Measurements from ENCODE around the gene CACNA1E.
"Not testable (repeated sequence)": the region's sequence is repeated elsewhere in the genome, so short reads cannot be mapped to it uniquely, and the experiment has no call there.

The CACNA1E gene

DNA sequence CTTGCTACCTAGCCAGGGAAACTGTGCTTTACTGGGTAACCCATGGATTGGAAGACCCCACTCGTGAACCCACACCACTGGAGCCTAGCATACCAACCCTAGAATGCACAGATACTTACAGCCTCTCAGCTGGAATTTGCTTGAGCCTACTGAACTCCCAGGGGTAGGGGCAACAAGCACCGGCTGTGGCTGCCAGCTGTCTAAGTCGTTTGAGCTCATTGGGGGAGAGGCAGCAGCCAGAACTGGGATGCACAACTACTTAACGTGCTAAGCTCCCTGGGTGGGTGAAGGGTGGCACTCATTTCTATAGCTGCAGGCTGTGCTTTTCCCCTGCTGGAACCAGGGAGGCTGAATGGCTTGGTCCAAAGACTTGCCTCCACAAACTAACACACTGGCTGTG is 365.8 kb downstream of the CACNA1E start:
- ATAC-seq, result no peak
- TF ChIP-seq, protein P1, sequence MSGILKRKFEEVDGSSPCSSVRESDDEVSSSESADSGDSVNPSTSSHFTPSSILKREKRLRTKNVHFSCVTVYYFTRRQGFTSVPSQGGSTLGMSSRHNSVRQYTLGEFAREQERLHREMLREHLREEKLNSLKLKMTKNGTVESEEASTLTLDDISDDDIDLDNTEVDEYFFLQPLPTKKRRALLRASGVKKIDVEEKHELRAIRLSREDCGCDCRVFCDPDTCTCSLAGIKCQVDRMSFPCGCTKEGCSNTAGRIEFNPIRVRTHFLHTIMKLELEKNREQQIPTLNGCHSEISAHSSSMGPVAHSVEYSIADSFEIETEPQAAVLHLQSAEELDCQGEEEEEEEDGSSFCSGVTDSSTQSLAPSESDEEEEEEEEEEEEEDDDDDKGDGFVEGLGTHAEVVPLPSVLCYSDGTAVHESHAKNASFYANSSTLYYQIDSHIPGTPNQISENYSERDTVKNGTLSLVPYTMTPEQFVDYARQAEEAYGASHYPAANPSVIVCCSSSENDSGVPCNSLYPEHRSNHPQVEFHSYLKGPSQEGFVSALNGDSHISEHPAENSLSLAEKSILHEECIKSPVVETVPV (CRISPR knock-in tag; IDR thresholded peaks at IDR 0.05), result no peak
- TF ChIP-seq TOX (CRISPR knock-in tag; IDR thresholded peaks at IDR 0.05; ENCODE audit: borderline replicate concordance) (no peak), CSDC2 (CRISPR knock-in tag; IDR thresholded peaks at IDR 0.05) (no peak), ARNTL (CRISPR knock-in tag; IDR thresholded peaks at IDR 0.05; ENCODE audit: borderline replicate concordance, low read depth) (no peak)

DNA sequence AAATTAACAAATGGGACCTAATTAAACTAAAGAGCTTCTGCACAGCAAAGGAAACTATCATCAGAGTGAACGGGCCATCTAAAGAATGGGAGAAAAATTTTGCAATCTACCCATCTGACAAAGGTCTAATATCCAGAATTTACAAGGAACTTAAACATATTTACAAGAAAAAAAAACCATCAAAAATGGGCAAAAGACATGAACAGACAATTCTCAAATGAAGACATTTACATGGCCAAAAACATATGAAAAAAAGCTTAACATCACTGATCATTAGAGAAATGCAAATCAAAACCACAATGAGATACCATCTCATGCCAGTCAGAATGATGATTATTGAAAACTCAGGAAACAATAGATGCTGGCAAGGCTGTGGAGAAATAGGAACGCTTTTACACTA is 370.9 kb downstream of the CACNA1E start:
- ATAC-seq, result not testable (repeated sequence)

DNA sequence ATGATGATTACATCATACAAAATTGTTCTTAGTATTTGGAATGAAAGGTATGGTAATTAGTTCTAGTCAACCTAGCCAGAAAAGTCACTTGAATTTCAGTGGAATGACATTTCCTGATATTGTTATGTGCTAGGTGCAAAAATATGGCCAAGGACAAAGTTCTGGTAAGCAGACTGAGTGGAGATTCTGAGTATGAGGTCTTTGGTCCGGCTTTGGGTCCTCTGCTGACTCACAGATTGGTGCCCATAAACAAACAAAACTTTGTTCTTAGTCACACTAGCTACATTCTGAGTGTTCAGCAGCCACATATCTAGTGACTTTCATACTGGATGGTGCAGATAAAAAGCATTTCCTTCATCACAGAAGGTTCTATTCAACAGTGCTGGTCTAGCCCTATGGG is 372.1 kb downstream of the CACNA1E start:
- TF ChIP-seq ZFP3 (CRISPR knock-in tag; IDR thresholded peaks at IDR 0.05) (no peak), RARB (CRISPR knock-in tag; IDR thresholded peaks at IDR 0.05) (no peak), ESRRG (CRISPR knock-in tag; IDR thresholded peaks at IDR 0.05) (no peak), TOX (CRISPR knock-in tag; IDR thresholded peaks at IDR 0.05; ENCODE audit: borderline replicate concordance) (no peak), CSDC2 (CRISPR knock-in tag; IDR thresholded peaks at IDR 0.05) (no peak), ZC3H10 (CRISPR knock-in tag; IDR thresholded peaks at IDR 0.05) (no peak), ZNF8 (CRISPR knock-in tag; IDR thresholded peaks at IDR 0.05) (no peak), SNAI2 (CRISPR knock-in tag; IDR thresholded peaks at IDR 0.05) (no peak), ZNF70 (CRISPR knock-in tag; IDR thresholded peaks at IDR 0.05) (no peak), TCF4 (CRISPR knock-in tag; IDR thresholded peaks at IDR 0.05; ENCODE audit: borderline replicate concordance) (no peak), ARNTL (CRISPR knock-in tag; IDR thresholded peaks at IDR 0.05; ENCODE audit: borderline replicate concordance, low read depth) (no peak), ZFP30 (CRISPR knock-in tag; IDR thresholded peaks at IDR 0.05) (no peak), ZNF565 (CRISPR knock-in tag; conservative IDR thresholded peaks at IDR 0.05; ENCODE audit: low read depth) (no peak)
- TF ChIP-seq, protein P2, sequence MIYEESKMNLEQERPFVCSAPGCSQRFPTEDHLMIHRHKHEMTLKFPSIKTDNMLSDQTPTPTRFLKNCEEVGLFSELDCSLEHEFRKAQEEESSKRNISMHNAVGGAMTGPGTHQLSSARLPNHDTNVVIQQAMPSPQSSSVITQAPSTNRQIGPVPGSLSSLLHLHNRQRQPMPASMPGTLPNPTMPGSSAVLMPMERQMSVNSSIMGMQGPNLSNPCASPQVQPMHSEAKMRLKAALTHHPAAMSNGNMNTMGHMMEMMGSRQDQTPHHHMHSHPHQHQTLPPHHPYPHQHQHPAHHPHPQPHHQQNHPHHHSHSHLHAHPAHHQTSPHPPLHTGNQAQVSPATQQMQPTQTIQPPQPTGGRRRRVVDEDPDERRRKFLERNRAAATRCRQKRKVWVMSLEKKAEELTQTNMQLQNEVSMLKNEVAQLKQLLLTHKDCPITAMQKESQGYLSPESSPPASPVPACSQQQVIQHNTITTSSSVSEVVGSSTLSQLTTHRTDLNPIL (CRISPR knock-in tag; IDR thresholded peaks at IDR 0.05; ENCODE audit: low read depth), result no peak
- TF ChIP-seq, protein P1 (CRISPR knock-in tag; IDR thresholded peaks at IDR 0.05), result no peak
- TF ChIP-seq, protein P3, sequence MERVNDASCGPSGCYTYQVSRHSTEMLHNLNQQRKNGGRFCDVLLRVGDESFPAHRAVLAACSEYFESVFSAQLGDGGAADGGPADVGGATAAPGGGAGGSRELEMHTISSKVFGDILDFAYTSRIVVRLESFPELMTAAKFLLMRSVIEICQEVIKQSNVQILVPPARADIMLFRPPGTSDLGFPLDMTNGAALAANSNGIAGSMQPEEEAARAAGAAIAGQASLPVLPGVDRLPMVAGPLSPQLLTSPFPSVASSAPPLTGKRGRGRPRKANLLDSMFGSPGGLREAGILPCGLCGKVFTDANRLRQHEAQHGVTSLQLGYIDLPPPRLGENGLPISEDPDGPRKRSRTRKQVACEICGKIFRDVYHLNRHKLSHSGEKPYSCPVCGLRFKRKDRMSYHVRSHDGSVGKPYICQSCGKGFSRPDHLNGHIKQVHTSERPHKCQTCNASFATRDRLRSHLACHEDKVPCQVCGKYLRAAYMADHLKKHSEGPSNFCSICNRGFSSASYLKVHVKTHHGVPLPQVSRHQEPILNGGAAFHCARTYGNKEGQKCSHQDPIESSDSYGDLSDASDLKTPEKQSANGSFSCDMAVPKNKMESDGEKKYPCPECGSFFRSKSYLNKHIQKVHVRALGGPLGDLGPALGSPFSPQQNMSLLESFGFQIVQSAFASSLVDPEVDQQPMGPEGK (CRISPR knock-in tag; IDR thresholded peaks at IDR 0.05; ENCODE audit: borderline replicate concordance), result no peak
- no peak for ATAC-seq

Measured in SK-N-SH treated with all-trans-retinoic acid at 6 μM for 48 hours (cell line).